A673 (cell line): Measurements from ENCODE around the gene ZNF737.

Experiments
- EZH2 ChIP-seq: fragments of 200-600 bp; sonication (generic); IDR thresholded peaks from 2 replicates; pipeline ENCODE4 v1.6.1; 2017; ENCODE audit warnings: borderline replicate concordance, low read depth, mild to moderate bottlenecking, mixed read lengths, antibody characterized with exemption, low read length; ENCODE audit not compliant: poor library complexity, severe bottlenecking
- TF ChIP-seq, protein P1 (sequence below): fragments of 300-800, 200-600 bp; sonication (generic); conservative IDR thresholded peaks from 2 replicates; pipeline ENCODE4 v1.5.1; 2017; ENCODE audit warnings: low read depth, mild to moderate bottlenecking, antibody characterized with exemption, low read length, moderate library complexity, mixed read lengths

GRCh38 chr19:20611866-20612265 lies 46.3 kb upstream of the ZNF737 start:
- TF ChIP-seq, protein P1, sequence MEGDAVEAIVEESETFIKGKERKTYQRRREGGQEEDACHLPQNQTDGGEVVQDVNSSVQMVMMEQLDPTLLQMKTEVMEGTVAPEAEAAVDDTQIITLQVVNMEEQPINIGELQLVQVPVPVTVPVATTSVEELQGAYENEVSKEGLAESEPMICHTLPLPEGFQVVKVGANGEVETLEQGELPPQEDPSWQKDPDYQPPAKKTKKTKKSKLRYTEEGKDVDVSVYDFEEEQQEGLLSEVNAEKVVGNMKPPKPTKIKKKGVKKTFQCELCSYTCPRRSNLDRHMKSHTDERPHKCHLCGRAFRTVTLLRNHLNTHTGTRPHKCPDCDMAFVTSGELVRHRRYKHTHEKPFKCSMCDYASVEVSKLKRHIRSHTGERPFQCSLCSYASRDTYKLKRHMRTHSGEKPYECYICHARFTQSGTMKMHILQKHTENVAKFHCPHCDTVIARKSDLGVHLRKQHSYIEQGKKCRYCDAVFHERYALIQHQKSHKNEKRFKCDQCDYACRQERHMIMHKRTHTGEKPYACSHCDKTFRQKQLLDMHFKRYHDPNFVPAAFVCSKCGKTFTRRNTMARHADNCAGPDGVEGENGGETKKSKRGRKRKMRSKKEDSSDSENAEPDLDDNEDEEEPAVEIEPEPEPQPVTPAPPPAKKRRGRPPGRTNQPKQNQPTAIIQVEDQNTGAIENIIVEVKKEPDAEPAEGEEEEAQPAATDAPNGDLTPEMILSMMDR, result no peak
- no peak for TF ChIP-seq EZH2
